RWPE2 (cell line): ENCODE data around the gene RALGAPB.
"Not testable (repeated sequence)": the region's sequence is repeated elsewhere in the genome, so short reads cannot be mapped to it uniquely, and the experiment has no call there.

Experiments
- ATAC-seq: fragments of 200-7000 bp; cut with Tn5 transposase; 3 replicates; pipeline ENCODE4 v1.9.1; 2021; ENCODE audit warnings: low read depth
- DNase-seq: peaks from one replicate; pipeline ENCODE4 v3.0.0-alpha.2; 2020; ENCODE audit warnings: low spot score
- H3K27ac ChIP-seq: fragments of 450-650 bp; 2 replicates; pipeline ENCODE4 v1.5.1; 2017; ENCODE audit warnings: mild to moderate bottlenecking; ENCODE audit not compliant: poor library complexity, severe bottlenecking
- H3K27me3 ChIP-seq: fragments of 250-450 bp; sonication (Bioruptor Pico); 2 replicates; pipeline ENCODE4 v1.5.1; 2021; ENCODE audit warnings: mild to moderate bottlenecking, moderate library complexity; ENCODE audit not compliant: insufficient read depth, poor library complexity, severe bottlenecking
- H3K36me3 ChIP-seq: fragments of 250-450 bp; sonication (Bioruptor Pico); 2 replicates; pipeline ENCODE4 v1.5.1; 2020; ENCODE audit warnings: low read depth, mild to moderate bottlenecking, moderate library complexity
- H3K4me1 ChIP-seq: fragments of 250-450 bp; sonication (Bioruptor Pico); 2 replicates; pipeline ENCODE4 v1.5.1; 2021; ENCODE audit warnings: mild to moderate bottlenecking, moderate library complexity; ENCODE audit not compliant: insufficient read depth, poor library complexity, severe bottlenecking
- H3K4me3 ChIP-seq: fragments of 250-450 bp; sonication (Bioruptor Pico); 2 replicates; pipeline ENCODE4 v1.5.1; 2021; ENCODE audit warnings: mild to moderate bottlenecking, moderate library complexity; ENCODE audit not compliant: severe bottlenecking
- H3K9me3 ChIP-seq: fragments of 250-450 bp; sonication (Bioruptor Pico); 2 replicates; pipeline ENCODE4 v1.5.1; 2021; ENCODE audit warnings: mild to moderate bottlenecking, moderate library complexity; ENCODE audit not compliant: severe bottlenecking
- CTCF ChIP-seq: fragments of 450-650 bp; IDR thresholded peaks from one replicate; pipeline ENCODE4 v1.5.1; 2017; ENCODE audit warnings: mild to moderate bottlenecking, moderate library complexity; ENCODE audit not compliant: poor library complexity, severe bottlenecking

RALGAPB gene

GRCh38 chr20:38499366-38499765, 26.7 kb downstream of the RALGAPB start:
- Histone ChIP-seq H3K27ac (no peak overlapping the region), H3K4me3 (no peak overlapping the region), H3K27me3 (no peaks in the 10 kb centered on the region), H3K36me3 (peaks cover 99% of the 10 kb centered on the region), H3K9me3 (no peaks in the 10 kb centered on the region), H3K4me1 (no peaks in the 10 kb centered on the region)
- DNase-seq (no peak), ATAC-seq (0 out of 3 replicates have a peak, but pooled peaks have one; percentile 38)
- no peak for TF ChIP-seq CTCF

- no peaks in the 10 kb centered on the region for H3K4me1 ChIP-seq
- H3K27ac ChIP-seq, result no peak overlapping the region
- H3K9me3 ChIP-seq, result no peaks in the 10 kb centered on the region
- peaks cover 88% of the 10 kb centered on the region for H3K36me3 ChIP-seq
- H3K4me3 ChIP-seq, result no peak overlapping the region
- TF ChIP-seq CTCF, result no peak
- H3K27me3 ChIP-seq, result no peaks in the 10 kb centered on the region
- no peak for DNase-seq
- ATAC-seq, result no peak
These were observed 29.3 kb downstream of the RALGAPB start for GRCh38 chr20:38501858-38502436.

GRCh38 chr20:38504368-38505090, 31.9 kb downstream of the RALGAPB start:
- no peak overlapping the region for H3K27ac ChIP-seq
- H3K36me3 ChIP-seq, result peaks cover 89% of the 10 kb centered on the region
- H3K4me3 ChIP-seq, result no peak overlapping the region
- no peaks in the 10 kb centered on the region for H3K27me3 ChIP-seq
- no peak for ATAC-seq
- H3K4me1 ChIP-seq, result no peaks in the 10 kb centered on the region
- H3K9me3 ChIP-seq, result no peaks in the 10 kb centered on the region
- TF ChIP-seq CTCF, result no peak
- no peak for DNase-seq

- no peak overlapping the region for H3K27ac ChIP-seq
- H3K27me3 ChIP-seq, result no peaks in the 10 kb centered on the region
- no peak for TF ChIP-seq CTCF
- DNase-seq (no peak), ATAC-seq (no peak)
- H3K4me1 ChIP-seq, result no peaks in the 10 kb centered on the region
- H3K9me3 ChIP-seq, result no peaks in the 10 kb centered on the region
- H3K36me3 ChIP-seq, result peaks cover 89% of the 10 kb centered on the region
- no peak overlapping the region for H3K4me3 ChIP-seq
These were observed 32.4 kb downstream of the RALGAPB start for GRCh38 chr20:38505091-38505455.

- H3K27ac ChIP-seq, H3K4me3 ChIP-seq, H3K4me1 ChIP-seq, H3K9me3 ChIP-seq, ATAC-seq, DNase-seq, H3K27me3 ChIP-seq: not testable (repeated sequence)
- H3K36me3 ChIP-seq, result peaks cover 88% of the 10 kb centered on the region
These were observed 39.1 kb downstream of the RALGAPB start for GRCh38 chr20:38511726-38512125.
